GM23248 (cell line): ENCODE data around the gene CLIP2. TPM values are rescaled to one million over a fixed set of nuclear protein-coding genes. Genes with fewer than 3 reads are reported as not detected.

Experiments used
- DNase-seq: peaks from one replicate; pipeline ENCODE4 v3.0.0-alpha.2; 2015
- H2AFZ ChIP-seq: fragments of 200-600 bp; sonication (generic); 2 replicates; pipeline ENCODE4 v1.6.1; 2016; ENCODE audit warnings: antibody characterized with exemption
- H3F3A ChIP-seq: fragments of 200-600 bp; sonication (generic); 2 replicates; pipeline ENCODE4 v1.6.1; 2016; ENCODE audit warnings: mild to moderate bottlenecking, antibody characterized with exemption, mixed run types; ENCODE audit not compliant: insufficient read depth
- H3K27ac ChIP-seq: fragments of 200-600 bp; sonication (generic); 2 replicates; pipeline ENCODE4 v1.5.1; 2016; ENCODE audit warnings: mild to moderate bottlenecking
- H3K27me3 ChIP-seq: fragments of 200-600 bp; sonication (generic); replicated peaks from 2 replicates; pipeline ENCODE4 v1.6.1; 2016; ENCODE audit warnings: mild to moderate bottlenecking; ENCODE audit not compliant: insufficient read depth
- H3K36me3 ChIP-seq: fragments of 200-600 bp; sonication (generic); 2 replicates; pipeline ENCODE4 v1.6.1; 2016; ENCODE audit warnings: low read depth, mild to moderate bottlenecking
- H3K4me1 ChIP-seq: fragments of 200-600 bp; sonication (generic); 2 replicates; pipeline ENCODE4 v1.6.1; 2016; ENCODE audit warnings: mild to moderate bottlenecking; ENCODE audit not compliant: insufficient read depth
- H3K4me2 ChIP-seq: fragments of 200-600 bp; sonication (generic); one replicate; pipeline ENCODE4 v1.6.1; 2016; ENCODE audit warnings: mild to moderate bottlenecking; ENCODE audit not compliant: unreplicated experiment
- H3K4me3 ChIP-seq: fragments of 200-600 bp; sonication (generic); 2 replicates; pipeline ENCODE4 v1.5.1; 2016; ENCODE audit warnings: mild to moderate bottlenecking
- H3K79me2 ChIP-seq: fragments of 200-600 bp; sonication (generic); 2 replicates; pipeline ENCODE4 v1.6.1; 2016; ENCODE audit warnings: mild to moderate bottlenecking; ENCODE audit not compliant: insufficient read depth
- H3K9ac ChIP-seq: fragments of 200-600 bp; sonication (generic); 2 replicates; pipeline ENCODE4 v1.6.1; 2016; ENCODE audit warnings: mild to moderate bottlenecking
- H3K9me2 ChIP-seq: fragments of 200-600 bp; sonication (generic); 2 replicates; pipeline ENCODE4 v1.6.1; 2016; ENCODE audit warnings: mixed run types, mild to moderate bottlenecking, moderate library complexity; ENCODE audit not compliant: insufficient read depth
- H3K9me3 ChIP-seq: fragments of 200-600 bp; sonication (generic); one replicate; pipeline ENCODE4 v1.6.1; 2017; ENCODE audit warnings: low read depth
- H4K20me1 ChIP-seq: fragments of 200-600 bp; sonication (generic); 2 replicates; pipeline ENCODE4 v1.6.0; 2016; ENCODE audit not compliant: insufficient read depth
- EZH2 ChIP-seq: fragments of 200-600 bp; sonication (generic); IDR thresholded peaks from 2 replicates; pipeline ENCODE4 v1.6.1; 2018; ENCODE audit warnings: antibody characterized with exemption, mild to moderate bottlenecking; ENCODE audit not compliant: insufficient read depth, poor library complexity, severe bottlenecking
- EZH2phosphoT487 ChIP-seq: fragments of 200-600 bp; sonication (generic); IDR thresholded peaks from 2 replicates; pipeline ENCODE4 v1.6.1; 2018; ENCODE audit warnings: antibody characterized with exemption, moderate library complexity, mild to moderate bottlenecking, low read depth; ENCODE audit not compliant: insufficient read depth
- WGBS, 2 experiments: methylation state at CpG; one replicate each; pipeline ENCODE4 v1.1.6; 2015 to 2017; ENCODE audit warnings: low lambda C conversion rate in 2 of 2, low coverage in 1 of 2; ENCODE audit errors: missing lambda C conversion rate in 2 of 2; 5-methylcytosine and 5-hydroxymethylcytosine counted together
- in situ Hi-C: fragments of 300-500 bp; cut with MboI; formaldehyde crosslinking; loops from 2 replicates; pipeline ENCODE4 v1.15.0; 2020
- polyA plus RNA-seq: library from polyadenylated mRNA; unstranded; fragments of >200 nt; fragmentation: Nextera tagmentation; extraction: Ambion mirVana; gene quantifications from 2 replicates; pipeline ENCODE4 v1.2.1, GENCODE V29; 2016
- total RNA-seq: library from RNA; depleted of rRNA; stranded (reverse); fragments of >200 nt; shearing (Covaris generic); gene quantifications from 2 replicates; pipeline ENCODE4 v1.2.3, GENCODE V29; 2014

Gene CLIP2
- total and polyA plus RNA-seq, 2 experiments from 2014 or later, result 13.2 to 40.7 TPM

DNA sequence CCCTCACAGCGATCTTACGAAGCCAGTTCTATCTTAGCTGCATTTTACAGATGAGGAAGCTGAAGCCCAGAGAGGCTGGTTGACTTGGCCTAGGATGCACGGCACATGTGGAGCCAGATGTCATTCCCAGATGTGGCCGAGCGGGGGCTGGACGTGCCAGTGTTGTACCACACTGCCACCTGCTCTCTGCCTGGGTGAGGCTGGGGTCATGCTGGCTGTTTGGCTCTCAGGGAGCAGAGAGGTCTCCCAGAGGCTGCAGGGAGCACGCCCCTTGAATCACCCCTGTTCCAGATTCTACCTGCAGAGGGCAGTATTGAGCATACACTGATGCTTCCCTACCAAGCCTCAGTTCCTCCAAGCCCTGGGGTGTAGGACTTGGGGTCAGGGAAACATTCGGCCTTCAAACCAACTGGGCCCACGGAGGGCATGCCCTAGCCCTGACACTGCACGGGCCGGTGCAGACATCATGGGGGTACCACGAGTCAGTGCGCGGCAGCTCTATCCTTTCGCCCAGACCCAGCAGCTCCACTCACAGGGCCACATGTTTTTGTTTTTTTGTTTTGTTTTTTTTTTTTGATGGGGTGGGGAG is 160.7 kb downstream of the CLIP2 start:
- in situ Hi-C loops, result no loop called here
- 49 to 51% methylated on average over 15 of the region's 15 CpGs for WGBS, 2 experiments
- no peaks in the 10 kb centered on the region for H3K9me2 ChIP-seq

DNA sequence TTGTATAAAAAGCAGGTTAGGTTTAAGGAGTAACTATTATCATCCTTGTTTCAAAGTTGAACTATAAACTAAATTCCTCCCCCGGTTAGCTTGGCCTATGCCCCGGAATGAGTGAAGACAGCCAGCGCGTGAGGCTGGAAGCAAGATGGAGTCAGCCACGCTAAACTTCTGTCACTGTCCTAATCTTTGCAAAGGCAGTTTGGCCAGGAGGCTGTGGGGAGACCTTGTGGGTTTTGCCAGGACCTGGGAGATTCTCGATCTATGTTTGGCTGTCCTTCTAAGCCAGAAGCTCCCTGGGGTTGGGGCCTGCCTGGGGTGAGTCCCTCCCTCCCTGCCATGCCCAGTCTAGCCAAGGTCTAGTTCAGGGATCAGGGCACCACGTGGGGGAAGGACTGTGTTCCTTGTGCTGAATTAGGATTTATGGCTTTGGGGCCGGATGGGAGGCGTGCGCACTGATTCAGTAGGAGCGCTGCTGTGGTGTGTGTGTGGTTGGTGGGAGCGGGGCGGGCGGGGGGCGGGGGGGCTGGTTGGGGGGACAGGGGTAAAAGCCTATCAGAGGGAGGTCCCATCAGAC is 163.6 kb downstream of the CLIP2 start:
- in situ Hi-C loops, result no loop called here
- H3K9me2 ChIP-seq, result no peaks in the 10 kb centered on the region
- H3K9me3 ChIP-seq, result no peaks in the 10 kb centered on the region
- peak; percentile 52 for DNase-seq
- H3K4me1 ChIP-seq, result peaks cover 5% of the 10 kb centered on the region; the same call in 1 of the 2 replicates
- TF ChIP-seq EZH2 (no peak), EZH2phosphoT487 (no peak)
- peaks cover 9% of the 10 kb centered on the region; the same call in 1 of the 2 replicates for H3K79me2 ChIP-seq
- no peaks in the 10 kb centered on the region for H3K36me3 ChIP-seq
- peak overlapping the region; percentile 84 for H3K9ac ChIP-seq
- H3K27ac ChIP-seq, result peak overlapping the region; percentile 35
- no peaks in the 10 kb centered on the region for H4K20me1 ChIP-seq
- H3K27me3 ChIP-seq, result no peaks in the 10 kb centered on the region
- WGBS, 2 experiments, result 24 to 32% methylated on average over 12 to 15 of the region's 15 CpGs
- peaks cover 12% of the 10 kb centered on the region; the same call in 1 of the 2 replicates for H3F3A ChIP-seq
- peak overlapping the region; percentile 75 for H3K4me2 ChIP-seq
- peak overlapping the region; percentile 83; the same call in 1 of the 2 replicates for H3K4me3 ChIP-seq
- peak overlapping the region; percentile 81 for H2AFZ ChIP-seq

More for the DNA sequence above, 160.7 kb downstream of the CLIP2 start:
- Histone ChIP-seq H3K9ac (no peak overlapping the region), H3K4me2 (no peak overlapping the region), H3K9me3 (no peaks in the 10 kb centered on the region), H3K27me3 (no peaks in the 10 kb centered on the region), H3F3A (0 out of 2 replicates have a peak, but pooled peaks cover 6% of the 10 kb centered on the region), H3K79me2 (no peaks in the 10 kb centered on the region), H3K36me3 (no peaks in the 10 kb centered on the region), H3K27ac (no peak overlapping the region), H4K20me1 (no peaks in the 10 kb centered on the region), H3K4me1 (peaks cover 5% of the 10 kb centered on the region; the same call in 1 of the 2 replicates), H3K4me3 (no peak overlapping the region), H2AFZ (no peak overlapping the region)
- no peak for TF ChIP-seq EZH2
- TF ChIP-seq EZH2phosphoT487, result no peak
- peak; percentile 63 for DNase-seq

DNA sequence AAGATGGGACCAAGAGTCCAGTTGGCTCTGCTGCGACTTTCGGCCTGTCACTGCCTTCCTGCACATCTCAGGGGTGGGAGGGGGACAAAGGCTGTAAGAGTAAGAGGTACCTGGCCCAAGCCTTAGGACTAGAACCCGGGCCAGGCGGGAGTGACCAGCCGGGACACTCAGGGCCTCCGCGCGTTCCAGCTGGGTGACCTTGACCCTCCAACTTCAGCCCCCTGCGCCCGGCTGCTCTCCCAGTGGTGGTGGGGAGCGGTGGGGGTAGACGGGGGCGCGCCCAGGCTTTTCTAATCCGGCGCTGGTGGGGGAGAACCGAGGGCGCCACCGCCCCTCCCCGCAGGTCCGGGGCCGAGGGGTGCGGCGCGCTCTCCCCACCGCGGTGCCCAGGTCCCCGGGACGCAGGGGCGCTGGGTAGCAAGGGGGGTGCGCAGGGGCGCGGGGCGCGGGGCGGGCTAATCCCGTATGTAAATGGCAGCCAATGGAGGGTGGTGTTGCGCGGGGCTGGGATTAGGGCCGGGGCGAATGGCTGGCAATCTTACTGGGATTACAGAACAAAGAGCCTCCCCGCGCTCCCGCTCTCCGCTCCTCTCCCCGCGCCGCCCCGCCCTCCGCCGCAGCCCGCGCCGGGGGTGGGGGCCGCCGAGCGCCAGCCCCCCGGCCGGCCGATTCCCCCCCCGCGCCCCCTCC is 164.3 kb downstream of the CLIP2 start, which contains the start of gene GTF2IRD1:
GTF2IRD1 (plus strand) TSS at position 585 of the 690 bp plus-strand sequence. CDS start 54,175 bp downstream, outside the sequence.
- peak within 1 kb of the TSS; percentile 84 for H3K9ac ChIP-seq
- no peaks in the 10 kb centered on the region for H3K9me3 ChIP-seq
- in situ Hi-C loops, result no loop called here
- peak within 1 kb of the TSS; percentile 89 for H2AFZ ChIP-seq
- no peaks in the 10 kb centered on the region for H4K20me1 ChIP-seq
- H3K79me2 ChIP-seq, result peaks cover 9% of the 10 kb centered on the region; the same call in 1 of the 2 replicates
- peak; percentile 76 for DNase-seq
- H3K4me3 ChIP-seq, result peak within 1 kb of the TSS; percentile 83
- WGBS, 2 experiments, result 2 to 4% methylated on average over 9 to 52 of the region's 62 CpGs
- H3K27me3 ChIP-seq, result no peaks in the 10 kb centered on the region
- no peaks in the 10 kb centered on the region for H3K36me3 ChIP-seq
- peak within 1 kb of the TSS; percentile 35 for H3K27ac ChIP-seq
- H3F3A ChIP-seq, result peaks cover 12% of the 10 kb centered on the region; the same call in 1 of the 2 replicates
- no peak for TF ChIP-seq EZH2
- no peak for TF ChIP-seq EZH2phosphoT487
- no peaks in the 10 kb centered on the region for H3K9me2 ChIP-seq
- H3K4me2 ChIP-seq, result peak within 1 kb of the TSS; percentile 84
- peaks cover 5% of the 10 kb centered on the region; the same call in 1 of the 2 replicates for H3K4me1 ChIP-seq
